HG03469 (cell line): ENCODE measurements around the gene EIF2B2.
A peak's percentile ranks its signal among the peaks of the same experiment; 100 is the strongest.

Source experiments
- ATAC-seq: cut with Tn5 transposase; IDR thresholded peaks from one replicate; pipeline ENCODE4 v1.9.1; 2021; ENCODE audit warnings: mild to moderate bottlenecking, moderate library complexity, moderate number of reproducible peaks; ENCODE audit not compliant: unreplicated experiment

Gene EIF2B2

GRCh38 chr14:75040959-75041358 is 38.2 kb downstream of the EIF2B2 start:
- ATAC-seq = no peak

GRCh38 chr14:75041613-75042012 is 38.9 kb downstream of the EIF2B2 start:
- ATAC-seq = no peak

DNA sequence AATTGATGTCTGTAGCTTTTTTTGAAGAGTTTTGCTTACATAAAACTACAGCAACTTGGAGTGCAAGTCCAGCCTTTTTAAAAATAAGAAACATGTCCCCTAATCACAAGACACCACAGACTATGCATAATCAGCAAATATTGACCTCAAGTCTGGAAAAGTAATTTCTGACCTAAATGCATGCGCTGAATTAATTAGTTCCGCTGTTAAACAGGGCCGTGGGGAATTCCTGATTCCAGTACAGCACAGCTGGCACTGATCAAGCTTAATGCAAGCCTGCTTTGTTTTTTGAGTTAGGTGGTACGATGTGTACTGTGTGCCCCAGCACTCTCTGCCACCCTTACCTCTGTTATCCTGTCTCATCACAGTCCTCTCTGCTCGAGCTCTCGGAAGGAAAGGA is 39.3 kb downstream of the EIF2B2 start:
- no peak for ATAC-seq

DNA sequence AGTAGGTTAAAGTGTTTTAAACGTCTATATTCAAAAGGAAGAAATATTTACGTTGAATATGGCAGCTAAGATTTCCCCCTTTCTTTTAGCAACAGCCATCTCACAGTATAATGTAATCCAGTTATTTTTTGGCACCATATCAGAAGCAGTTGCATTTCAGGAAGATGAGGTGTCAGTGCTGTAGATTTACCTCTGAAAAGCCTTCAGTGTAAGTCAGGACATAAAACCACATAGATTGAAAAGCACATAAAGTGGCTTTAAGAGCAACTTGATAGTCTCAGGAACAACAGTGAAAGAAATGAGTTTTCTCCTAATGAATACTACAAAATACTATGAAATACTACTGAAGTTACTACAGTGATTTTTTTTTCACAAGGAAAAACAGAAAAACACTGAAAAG is 41.6 kb downstream of the EIF2B2 start:
- no peak for ATAC-seq

DNA sequence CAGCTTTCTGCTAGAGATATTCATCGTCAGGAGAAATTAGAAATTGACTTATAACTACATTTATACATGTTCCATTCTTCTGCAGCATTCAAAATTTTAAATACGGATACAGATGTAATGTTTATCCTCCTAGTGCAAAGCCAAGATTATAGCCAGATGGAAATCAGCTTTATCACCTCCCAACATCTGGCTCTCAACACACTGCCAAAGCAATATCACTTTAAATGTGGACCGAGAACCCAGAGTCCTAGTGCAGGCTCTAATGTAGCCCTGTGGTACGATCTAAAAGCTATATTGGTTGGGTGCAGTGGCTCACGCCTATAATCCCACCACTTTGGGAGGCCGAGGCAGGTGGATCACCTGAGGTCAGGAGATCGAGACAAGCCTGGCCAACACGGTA is 42.0 kb downstream of the EIF2B2 start:
- ATAC-seq = no peak

DNA sequence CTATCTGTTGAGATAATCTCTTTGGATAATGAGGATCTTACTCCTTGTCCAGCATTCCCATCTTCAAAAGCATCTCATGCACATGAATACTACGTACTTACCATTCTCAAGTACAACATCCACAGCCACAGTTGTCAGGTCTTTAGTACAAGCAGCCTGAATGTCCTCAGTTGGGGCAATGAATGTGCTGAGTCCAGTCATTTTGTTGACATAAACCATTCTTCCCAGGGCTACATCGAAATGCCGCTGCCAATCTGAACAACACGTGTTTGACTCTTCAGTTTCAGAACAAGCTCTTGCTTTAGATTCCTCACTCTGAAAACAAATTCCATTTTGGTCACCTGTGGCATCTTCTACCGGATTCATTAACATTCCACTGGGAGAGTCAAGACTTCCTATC is 43.6 kb downstream of the EIF2B2 start:
- ATAC-seq = no peak

GRCh38 chr14:75046899-75047298 is 44.2 kb downstream of the EIF2B2 start:
- ATAC-seq = no peak

DNA sequence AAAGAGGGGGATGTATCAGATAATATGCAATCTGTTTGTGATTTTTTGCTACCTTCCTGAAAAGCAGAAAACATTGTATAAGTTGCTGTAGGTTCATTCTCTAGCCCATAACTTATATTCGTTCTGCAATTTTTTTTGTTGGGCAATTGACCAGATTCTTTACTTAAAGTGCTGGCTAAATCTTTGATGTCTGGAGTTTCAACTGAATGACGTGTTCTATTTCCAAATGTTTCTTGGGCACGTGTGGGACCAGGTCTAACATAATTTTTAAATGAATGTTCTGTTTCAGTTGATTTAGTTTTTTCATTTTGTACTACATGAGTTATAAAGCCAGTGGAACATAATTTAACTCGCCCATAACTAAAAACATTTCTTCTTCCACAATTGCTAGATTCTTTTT is 44.8 kb downstream of the EIF2B2 start:
- no peak for ATAC-seq

DNA sequence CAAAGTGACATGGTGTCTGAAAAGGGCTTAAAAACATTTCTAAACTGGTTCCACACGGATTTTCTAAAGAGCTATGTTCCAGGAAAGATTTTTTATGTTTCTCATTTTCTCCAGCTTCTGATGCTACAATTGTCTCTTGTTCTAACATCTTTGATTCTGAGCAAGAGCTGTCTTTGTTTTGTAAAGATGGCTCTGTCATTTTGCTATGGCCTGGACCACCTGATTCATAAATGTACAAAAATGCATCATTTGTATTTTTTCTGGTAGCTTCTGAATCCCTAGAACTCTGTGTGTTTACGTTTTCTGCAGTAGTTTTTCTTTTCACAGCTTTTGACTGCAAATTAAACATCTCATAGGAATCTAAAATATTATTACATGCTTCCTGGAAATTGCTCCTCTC is 45.4 kb downstream of the EIF2B2 start:
- ATAC-seq = no peak

GRCh38 chr14:75049136-75049535 is 46.4 kb downstream of the EIF2B2 start:
- no peak for ATAC-seq

GRCh38 chr14:75049731-75050201 is 47.0 kb downstream of the EIF2B2 start:
- no peak for ATAC-seq

DNA sequence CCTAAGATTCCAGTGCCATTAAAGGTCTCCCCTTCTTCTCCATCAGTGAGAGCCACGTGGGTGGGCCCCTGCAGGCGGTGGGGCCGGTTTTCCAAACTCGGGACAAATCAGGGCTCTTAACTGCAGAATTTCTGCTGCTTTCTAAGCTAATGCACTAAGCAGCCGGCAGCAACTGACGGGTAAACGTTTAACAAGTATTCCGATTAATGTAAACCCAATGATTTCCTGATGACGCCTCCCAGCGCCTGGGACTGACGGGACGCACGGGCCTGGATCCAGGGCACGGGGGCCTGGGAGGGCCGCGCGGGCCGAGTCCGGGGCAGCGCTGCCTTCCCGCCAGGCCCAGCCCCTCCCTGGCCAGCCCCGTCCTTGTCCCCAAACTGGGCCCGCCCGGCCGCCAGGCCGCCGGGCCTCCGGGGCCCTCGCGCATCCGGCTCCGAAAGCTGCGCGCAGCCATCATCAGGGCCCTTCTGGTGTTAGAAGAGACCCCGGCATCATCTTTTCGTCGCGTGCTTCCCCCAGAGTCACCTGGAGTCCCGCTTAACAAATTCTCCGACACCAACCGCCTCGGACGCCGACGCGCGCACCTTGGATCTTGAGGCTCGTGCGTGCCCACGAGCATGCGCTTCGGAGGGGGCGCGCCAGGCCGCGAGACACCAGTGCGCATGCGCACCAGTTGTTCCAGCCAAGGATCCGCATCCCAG is 48.3 kb downstream of the EIF2B2 start, which contains the start of gene MLH3:
MLH3 (minus strand) TSS at position 616 of the 704 bp plus-strand sequence. CDS start 1,812 bp downstream, outside the sequence.
- ATAC-seq = peak; percentile 49

DNA sequence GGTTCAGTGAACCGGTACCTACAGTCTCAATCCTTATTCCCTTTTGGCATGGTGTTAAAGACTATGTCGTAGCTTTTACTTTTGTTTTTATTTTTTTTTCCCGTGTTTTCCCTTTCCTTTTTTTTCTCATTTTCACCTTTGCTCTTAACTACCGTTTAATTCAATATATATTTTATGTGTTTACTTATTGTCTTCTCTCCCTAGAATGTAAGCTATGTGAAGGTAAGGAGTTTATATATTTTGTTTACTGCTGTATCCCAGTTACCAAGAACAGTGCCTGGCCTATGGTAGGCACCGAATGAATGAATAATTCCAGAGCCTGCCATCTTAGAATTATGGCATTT is 48.8 kb downstream of the EIF2B2 start:
- ATAC-seq = no peak

DNA sequence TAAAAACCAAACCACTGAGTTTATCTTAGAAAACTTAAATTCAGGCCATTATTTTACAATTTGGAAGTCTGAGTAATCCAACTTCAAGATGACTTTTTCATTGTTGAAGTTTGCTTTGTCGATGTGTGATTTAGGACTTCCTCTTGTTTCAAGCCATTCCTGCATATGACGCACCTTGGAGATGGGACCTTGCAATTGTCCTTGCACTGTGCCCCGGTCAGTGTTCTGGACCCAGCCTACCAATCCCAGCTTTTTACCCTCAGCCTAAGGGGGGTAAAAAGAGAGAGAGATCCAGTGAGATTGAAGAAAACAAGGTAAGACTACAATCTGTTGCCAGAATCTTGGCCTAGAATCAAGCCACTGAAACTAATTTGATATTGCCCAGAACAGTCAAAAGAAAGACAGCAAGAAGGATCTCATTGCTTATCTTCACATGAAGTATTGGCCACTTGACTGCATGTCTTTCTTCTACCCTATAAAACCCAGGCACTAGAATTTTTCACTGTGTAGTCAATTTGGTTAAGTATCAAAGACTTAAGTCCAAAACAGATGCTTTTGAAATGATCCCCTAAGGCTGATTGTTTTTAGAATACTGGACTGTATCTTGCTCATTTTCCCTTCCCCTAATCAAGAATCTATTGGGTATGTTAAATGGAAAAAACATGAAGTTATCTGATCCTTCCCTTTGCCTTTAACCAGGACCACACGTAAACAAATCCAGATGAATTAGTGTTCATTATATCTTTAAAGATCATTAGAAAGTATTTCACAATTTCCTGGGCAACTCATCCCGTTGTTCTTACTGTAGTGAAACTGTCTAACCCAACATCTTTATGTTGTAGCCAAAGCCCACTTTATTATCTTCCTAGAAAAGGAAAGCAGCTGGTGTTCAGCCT is 50.9 kb downstream of the EIF2B2 start:
- no peak for ATAC-seq

DNA sequence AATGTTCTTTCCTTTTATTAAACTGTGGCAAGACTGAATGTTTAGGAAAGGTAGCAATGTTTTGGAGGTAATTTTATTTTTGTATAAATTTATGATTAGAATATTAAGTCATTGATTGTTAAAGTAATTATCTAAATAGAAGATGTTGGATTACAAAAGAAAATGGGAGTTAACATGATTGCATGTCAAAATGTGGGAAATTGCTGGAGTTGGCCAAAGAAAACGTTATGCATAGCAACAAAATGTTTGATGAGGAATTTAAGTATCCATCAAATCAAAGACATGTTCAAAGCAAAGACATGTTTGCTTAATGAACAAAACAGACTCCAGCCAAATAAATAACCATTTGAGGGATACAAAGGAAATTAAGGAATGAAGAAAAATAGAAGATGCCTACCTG is 51.7 kb downstream of the EIF2B2 start:
- no peak for ATAC-seq

DNA sequence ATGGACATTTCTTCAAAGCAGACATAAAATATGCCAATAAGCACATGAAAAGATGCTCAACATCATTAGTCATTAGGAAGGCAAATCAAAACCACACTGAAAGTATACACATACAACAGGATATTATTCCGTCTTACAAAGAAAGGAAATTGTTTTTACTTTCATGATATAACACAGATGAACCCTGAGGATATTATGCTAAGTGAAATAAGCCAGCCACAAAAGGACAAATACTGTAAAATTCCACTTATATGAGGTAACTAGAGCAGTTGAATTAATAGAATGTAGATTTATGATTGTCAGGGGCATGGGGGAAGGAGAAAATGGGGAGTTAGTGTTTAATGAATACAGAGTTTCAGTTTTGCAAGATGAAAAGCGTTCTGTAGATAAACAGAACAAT is 56.9 kb downstream of the EIF2B2 start:
- ATAC-seq = no peak

GRCh38 chr14:75060420-75060819 is 57.7 kb downstream of the EIF2B2 start:
- no peak for ATAC-seq
